HG03175 (cell line): ENCODE data around the gene BRD3.

Experiments
- ATAC-seq: cut with Tn5 transposase; IDR thresholded peaks from one replicate; pipeline ENCODE4 v1.9.1; 2021; ENCODE audit warnings: mild to moderate bottlenecking, moderate library complexity; ENCODE audit not compliant: unreplicated experiment

BRD3 gene

GRCh38 chr9:134040176-134040565, 27.7 kb downstream of the BRD3 start:
- ATAC-seq = no peak

GRCh38 chr9:134039386-134040175, 28.2 kb downstream of the BRD3 start:
- ATAC-seq = no peak

- ATAC-seq = no peak
These were observed 30.2 kb downstream of the BRD3 start for GRCh38 chr9:134037641-134038040.

- no peak for ATAC-seq
These were observed 31.7 kb downstream of the BRD3 start for GRCh38 chr9:134036130-134036529.

GRCh38 chr9:134035041-134036039, 32.5 kb downstream of the BRD3 start:
- no peak for ATAC-seq

- ATAC-seq = no peak
These were observed 33.4 kb downstream of the BRD3 start for GRCh38 chr9:134034215-134035040.

GRCh38 chr9:134033516-134034214, 34.2 kb downstream of the BRD3 start:
- no peak for ATAC-seq

- ATAC-seq = no peak
These were observed 35.2 kb downstream of the BRD3 start for GRCh38 chr9:134032456-134033222.

GRCh38 chr9:134031783-134032182, 36.0 kb downstream of the BRD3 start:
- no peak for ATAC-seq

- no peak for ATAC-seq
These were observed 36.9 kb downstream of the BRD3 start for GRCh38 chr9:134030821-134031470.

- no peak for ATAC-seq
These were observed 38.3 kb downstream of the BRD3 start for GRCh38 chr9:134029248-134030226.

- ATAC-seq = no peak
These were observed 39.1 kb downstream of the BRD3 start for GRCh38 chr9:134028575-134029247.

- ATAC-seq = no peak
These were observed 39.8 kb downstream of the BRD3 start for GRCh38 chr9:134028076-134028475.

- no peak for ATAC-seq
These were observed 40.3 kb downstream of the BRD3 start for GRCh38 chr9:134027561-134027960.

- ATAC-seq = no peak
These were observed 40.8 kb downstream of the BRD3 start for GRCh38 chr9:134026981-134027380.

GRCh38 chr9:134026581-134026980, 41.2 kb downstream of the BRD3 start:
- ATAC-seq = no peak
